K562 (cell line): Measurements from ENCODE around the gene RCE1. TPM values are rescaled to one million over a fixed set of nuclear protein-coding genes. Genes with fewer than 3 reads are reported as not detected.
A peak's percentile ranks its signal among the peaks of the same experiment; 100 is the strongest.

ENCODE experiments used
- CSDE1 ChIP-seq, 2 experiments: fragments of 450-650 bp; IDR thresholded peaks; 2 replicates each; pipeline ENCODE4 v1.6.1; 2016; ENCODE audit warnings: mild to moderate bottlenecking in 1 of 2
- DEAF1 ChIP-seq: fragments of 450-650 bp; formaldehyde crosslinking; IDR thresholded peaks from 2 replicates; pipeline ENCODE4 v1.4.0; 2020; ENCODE audit warnings: mild to moderate bottlenecking, moderate library complexity
- EHMT2 ChIP-seq: fragments of 450-650 bp; IDR thresholded peaks from 2 replicates; pipeline ENCODE4 v1.6.1; 2018; ENCODE audit warnings: antibody characterized with exemption
- GATAD2B ChIP-seq: fragments of 450-650 bp; IDR thresholded peaks from 2 replicates; pipeline ENCODE4 v1.6.1; 2017; ENCODE audit warnings: mild to moderate bottlenecking, borderline replicate concordance
- GTF2A2 ChIP-seq: IDR thresholded peaks from 2 replicates; pipeline ENCODE4 v1.6.1; 2016; ENCODE audit warnings: mild to moderate bottlenecking, missing genetic modification characterization, missing compliant biosample characterization
- ILK ChIP-seq: fragments of 450-650 bp; IDR thresholded peaks from 2 replicates; pipeline ENCODE4 v1.6.1; 2016; ENCODE audit warnings: missing genetic modification characterization, low read depth, mild to moderate bottlenecking, missing compliant biosample characterization, moderate library complexity, borderline replicate concordance
- POLR2A ChIP-seq: fragments of 450-650 bp; conservative IDR thresholded peaks from 2 replicates; pipeline ENCODE4 v1.6.1; 2016
- REST ChIP-seq, 2 experiments: fragments of 450-650 bp; formaldehyde crosslinking in 1 of 2; IDR thresholded peaks; 2 replicates each; pipeline versions ENCODE4 v1.4.0 to v1.6.1; 2014 to 2020; ENCODE audit warnings: mild to moderate bottlenecking in 2 of 2, borderline replicate concordance in 1 of 2, low read depth in 1 of 2
- SRF ChIP-seq, 2 experiments: fragments of 250-450, 450-650 bp in 1 of 2; sonication (Bioruptor Pico) in 1 of 2; sonication (generic) in 1 of 2; formaldehyde crosslinking; IDR thresholded peaks; 2 replicates each; pipeline versions ENCODE4 v1.5.0 to v1.5.1; 2020 to 2022; ENCODE audit warnings: mild to moderate bottlenecking in 1 of 2, missing genetic modification reagents in 1 of 2
- TRIM24 ChIP-seq, 2 experiments: fragments of 450-650 bp; IDR thresholded peaks; 2 replicates each; pipeline ENCODE4 v1.6.1; 2016
- WHSC1 ChIP-seq: IDR thresholded peaks from one replicate; pipeline ENCODE4 v1.6.1; 2012; ENCODE audit warnings: low read length, control low read depth, inconsistent platforms
- ZNF518B ChIP-seq: fragments of 250-450 bp; sonication (Bioruptor Pico); IDR thresholded peaks from 2 replicates; pipeline ENCODE4 v1.5.0; 2021; ENCODE audit warnings: mild to moderate bottlenecking, moderate library complexity
- ZNF695 ChIP-seq: fragments of 450-650 bp; formaldehyde crosslinking; IDR thresholded peaks from 2 replicates; pipeline ENCODE4 v1.4.0; 2020; ENCODE audit warnings: mild to moderate bottlenecking, moderate library complexity
- polyA plus RNA-seq, 8 experiments: library from polyadenylated mRNA; depleted of rRNA in 4 of 8; stranded (reverse) in 5 of 8; unstranded in 3 of 8; fragments of >200 nt; fragmentation: Nextera tagmentation in 2 of 8; fragmentation: Illumina TruSeq in 1 of 8; extraction: Ambion mirVana in 2 of 8; extraction: Trizol in 1 of 8; gene quantifications; 2 replicates each; pipeline versions ENCODE4 v1.2.1 to v1.2.3, GENCODE V29; 2011 to 2014; ENCODE audit warnings: inconsistent platforms in 1 of 8, missing spikeins in 1 of 8
- total RNA-seq, 7 experiments: library from RNA; depleted of rRNA in 6 of 7; stranded (reverse); fragments of >200 nt in 6 of 7; fragmentation: Illumina TruSeq in 2 of 7; extraction: Trizol in 2 of 7; gene quantifications; 2 replicates each; pipeline versions ENCODE4 v1.2.1 to v1.2.3, GENCODE V29; 2011 to 2021; ENCODE audit warnings: low replicate concordance in 1 of 7

RCE1 gene
- total and polyA plus RNA-seq, 9 of the 15 experiments (the other 6 are each of a cell fraction or from before 2014, with no cell fraction given), result 0.75 to 41.5 (median 15.1) TPM

- TF ChIP-seq SRF (CRISPR knock-in tag; IDR thresholded peaks at IDR 0.05) (no peak), GTF2A2 (tag) (no peak), POLR2A (0 out of 2 replicates have a peak, but pooled peaks have one; percentile 11), CSDE1 (IDR thresholded peaks at IDR 0.05) (no peak), REST (IDR thresholded peaks at IDR 0.05; ENCODE audit: borderline replicate concordance) (no peak), REST (CRISPR knock-in tag; IDR thresholded peaks at IDR 0.05; ENCODE audit: low read depth) (no peak), GATAD2B (no peak), ILK (tag) (no peak), ZNF518B (CRISPR knock-in tag) (no peak), WHSC1 (no peak), EHMT2 (no peak), ZNF695 (CRISPR knock-in tag) (no peak), DEAF1 (CRISPR knock-in tag) (no peak), TRIM24 (IDR thresholded peaks at IDR 0.05) (peak in 1 of 2 experiments; percentile 48; a peak in 3 of 4 replicates)
Observed at GRCh38 chr11:66835768-66836405, 7.4 kb upstream of the RCE1 start (continued).
